OCI-M2 (cell line): Measurements from ENCODE around the gene PARN.

Source experiments
- DNase-seq: peaks from one replicate; lab custom pipeline; 2025; ENCODE audit not compliant: unreplicated experiment; lab: John Stamatoyannopoulos, UW

The PARN gene

DNA sequence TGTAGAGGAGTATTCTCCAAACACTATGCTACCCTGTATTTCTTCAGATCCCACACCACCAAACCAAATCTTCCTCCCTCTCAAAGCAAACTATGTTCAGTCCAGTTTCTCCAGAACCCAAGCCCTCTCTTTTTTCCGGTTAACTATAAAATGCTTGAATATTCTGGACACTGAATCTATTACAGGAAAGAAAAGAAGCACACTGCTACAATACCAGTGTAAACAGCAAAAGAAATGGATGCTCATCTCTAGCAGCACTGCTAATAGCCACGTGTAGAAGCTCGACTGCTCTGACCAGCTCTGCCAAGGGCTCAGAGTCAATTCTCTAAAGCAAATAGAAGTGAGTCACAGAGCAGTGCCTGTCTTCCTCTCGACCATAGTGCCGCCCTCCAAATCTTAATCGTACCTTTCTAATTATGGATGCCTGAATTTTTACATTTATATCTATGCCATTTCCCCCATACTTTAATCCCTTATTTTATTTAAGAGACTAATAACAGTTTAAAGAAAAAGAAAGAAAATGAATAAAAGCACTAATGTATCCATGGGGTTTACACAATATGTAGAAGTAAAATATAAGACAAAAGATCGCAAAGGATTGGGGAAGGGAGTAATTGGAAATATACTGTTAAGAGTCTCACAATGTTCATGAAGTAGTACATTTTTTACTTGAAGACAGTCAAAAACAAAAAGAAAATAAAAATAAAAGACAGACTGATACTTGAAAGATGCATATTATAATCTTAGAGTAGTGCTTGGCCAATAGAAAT is 154.5 kb downstream of the PARN start:
- no peak for DNase-seq

GRCh38 chr16:14473488-14473887 is 156.6 kb downstream of the PARN start:
- no peak for DNase-seq

DNA sequence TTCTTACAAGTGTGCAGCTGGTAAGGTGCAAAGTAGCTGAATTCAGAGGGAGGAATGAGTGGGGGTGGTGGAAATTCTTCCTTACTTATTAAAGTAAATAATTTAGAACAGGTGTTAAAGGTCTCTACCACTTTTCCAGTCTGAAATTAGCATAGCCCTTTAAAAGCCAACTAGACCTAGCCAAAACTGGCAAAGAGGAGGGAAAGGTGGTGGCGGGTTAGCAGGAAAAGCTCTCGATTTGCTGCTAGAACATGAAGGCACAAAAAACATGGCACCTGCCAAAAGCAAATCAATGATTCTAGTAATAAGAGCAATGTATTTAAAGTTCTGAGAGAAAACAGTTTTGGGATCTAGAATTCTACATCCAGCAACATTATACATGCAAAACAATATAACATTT is 157.7 kb downstream of the PARN start:
- DNase-seq = no peak

DNA sequence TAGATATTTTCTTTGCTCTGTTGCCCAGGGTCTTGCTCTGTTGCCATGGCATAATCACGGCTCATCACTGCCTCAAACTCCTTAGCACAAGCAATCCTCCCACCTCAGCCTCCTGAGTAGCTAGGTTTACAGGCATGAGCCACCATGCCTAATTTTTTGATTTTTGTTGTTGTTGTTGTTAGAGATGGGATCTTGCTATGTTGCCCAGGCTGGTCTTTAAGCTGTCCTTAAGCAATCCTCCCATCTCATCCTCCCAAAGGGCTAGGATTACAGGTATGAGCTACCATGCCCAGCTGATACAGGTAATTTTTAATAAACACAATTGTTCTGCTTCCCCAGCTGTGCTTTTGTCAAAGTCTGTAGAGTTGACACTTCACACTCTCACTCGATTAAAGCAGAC is 159.3 kb downstream of the PARN start:
- no peak for DNase-seq

GRCh38 chr16:14465799-14466198 is 164.3 kb downstream of the PARN start:
- no peak for DNase-seq

GRCh38 chr16:14464796-14465195 is 165.3 kb downstream of the PARN start:
- DNase-seq = no peak

GRCh38 chr16:14464192-14464591 is 165.9 kb downstream of the PARN start:
- DNase-seq = no peak

- no peak for DNase-seq
Measured at GRCh38 chr16:14462811-14463210, 167.2 kb downstream of the PARN start.

DNA sequence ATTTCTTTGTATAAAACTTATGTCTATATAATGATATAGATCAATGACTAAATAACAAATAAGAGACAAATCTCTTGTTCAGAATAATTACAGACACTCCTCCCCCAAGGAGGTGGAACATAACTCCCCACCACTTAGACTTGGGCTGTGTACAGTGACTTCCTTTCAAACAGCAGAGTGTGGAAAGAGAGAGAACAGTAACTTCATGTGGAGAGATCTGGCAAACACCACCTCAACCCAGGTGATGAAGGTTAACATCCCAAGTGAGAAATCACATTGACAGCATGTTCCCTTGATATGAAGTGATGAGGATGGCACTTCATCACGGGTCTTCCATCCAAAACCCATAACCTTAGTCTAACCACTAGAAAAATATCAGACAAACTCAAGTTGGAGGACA is 169.3 kb downstream of the PARN start:
- no peak for DNase-seq

GRCh38 chr16:14458576-14458975 is 171.5 kb downstream of the PARN start:
- DNase-seq = no peak

- no peak for DNase-seq
Measured at GRCh38 chr16:14456793-14457481, 173.1 kb downstream of the PARN start.

DNA sequence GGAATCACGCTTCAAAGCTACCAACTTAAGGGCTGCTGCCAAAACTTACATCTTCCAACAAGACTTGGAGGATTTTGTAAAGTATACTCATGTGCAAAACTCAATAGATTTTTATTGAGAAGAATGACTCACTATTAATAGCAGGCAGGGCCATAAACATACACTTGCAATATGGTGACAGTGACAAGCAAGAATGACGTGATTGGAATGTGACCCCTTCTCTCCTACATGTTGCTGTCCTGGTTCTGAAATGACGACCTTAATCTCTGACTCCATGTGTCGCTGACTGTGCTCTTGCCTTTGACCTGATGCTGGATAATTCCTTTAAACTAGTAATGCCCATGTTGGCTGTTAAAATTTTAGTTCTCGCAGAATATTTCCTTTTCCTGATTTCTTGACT is 174.5 kb downstream of the PARN start:
- no peak for DNase-seq

DNA sequence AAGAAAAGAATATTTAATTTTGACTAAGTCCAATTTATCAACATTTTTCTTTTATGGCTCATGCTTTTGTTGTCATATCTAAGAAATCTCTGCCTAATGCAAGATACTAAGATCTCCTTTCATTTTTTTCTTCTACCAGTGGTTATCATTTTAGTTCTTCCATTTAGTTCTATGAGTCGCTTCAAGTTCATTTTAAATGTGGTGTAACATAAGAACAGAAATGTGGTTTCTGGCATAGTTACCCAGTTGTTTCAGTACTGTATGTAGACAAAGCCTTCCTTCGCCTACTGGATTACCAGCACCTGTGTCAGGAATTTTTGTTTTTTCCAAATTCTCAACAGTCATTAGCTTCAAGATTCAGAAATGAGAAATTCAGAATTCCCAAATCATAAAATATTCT is 175.7 kb downstream of the PARN start:
- no peak for DNase-seq

- DNase-seq = no peak
Measured at GRCh38 chr16:14452066-14452465, 178.0 kb downstream of the PARN start.

DNA sequence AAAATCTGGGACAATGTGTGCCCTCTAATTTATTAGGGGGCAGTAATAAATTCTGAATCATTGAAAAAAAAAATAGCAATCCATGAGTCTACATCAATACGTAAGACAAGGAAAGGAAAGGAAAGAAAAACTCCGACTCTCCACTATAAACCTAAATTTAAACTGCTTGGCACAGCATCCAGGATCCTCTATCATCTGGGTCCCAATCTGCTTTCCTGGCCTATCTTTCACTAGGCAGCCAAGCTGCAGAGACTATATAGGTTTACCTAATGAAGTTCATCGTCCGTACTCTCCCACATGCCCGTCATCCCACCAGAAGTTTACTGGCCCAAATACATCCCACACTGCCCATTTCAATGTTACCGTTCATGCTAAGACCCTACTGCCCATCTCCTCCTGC is 179.2 kb downstream of the PARN start:
- DNase-seq = no peak

DNA sequence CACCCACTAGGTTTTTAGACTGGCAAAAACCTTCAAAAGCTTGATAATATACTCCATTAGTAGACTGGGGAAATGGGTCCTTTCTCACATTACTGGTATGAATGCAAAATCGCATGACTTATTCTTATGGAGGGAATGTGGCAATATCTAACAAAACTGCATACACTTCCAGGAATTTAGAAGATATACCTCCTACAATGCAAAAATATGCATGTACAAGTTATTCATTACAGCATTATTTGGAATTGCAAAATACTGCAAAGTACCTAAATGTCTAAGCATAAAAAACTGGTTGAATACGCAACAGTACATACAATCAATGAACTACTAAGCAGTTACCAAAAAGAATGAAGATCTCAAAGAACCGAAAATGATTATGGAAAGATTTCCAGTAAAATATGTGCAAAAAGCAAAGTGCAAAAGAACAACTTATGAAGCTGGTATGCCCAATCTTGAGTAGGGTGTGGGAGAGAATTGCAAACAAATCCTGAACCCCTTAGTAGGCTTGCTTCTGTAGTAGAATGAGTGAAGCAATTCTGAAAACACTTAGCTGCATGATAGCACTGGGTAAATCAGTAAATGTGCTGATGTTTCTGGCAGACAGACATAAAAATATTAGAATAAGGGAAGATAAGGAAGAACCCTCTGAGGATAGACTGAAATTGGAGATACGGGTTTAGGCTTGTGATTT is 180.1 kb downstream of the PARN start:
- no peak for DNase-seq

GRCh38 chr16:14449334-14449733 is 180.7 kb downstream of the PARN start:
- no peak for DNase-seq

DNA sequence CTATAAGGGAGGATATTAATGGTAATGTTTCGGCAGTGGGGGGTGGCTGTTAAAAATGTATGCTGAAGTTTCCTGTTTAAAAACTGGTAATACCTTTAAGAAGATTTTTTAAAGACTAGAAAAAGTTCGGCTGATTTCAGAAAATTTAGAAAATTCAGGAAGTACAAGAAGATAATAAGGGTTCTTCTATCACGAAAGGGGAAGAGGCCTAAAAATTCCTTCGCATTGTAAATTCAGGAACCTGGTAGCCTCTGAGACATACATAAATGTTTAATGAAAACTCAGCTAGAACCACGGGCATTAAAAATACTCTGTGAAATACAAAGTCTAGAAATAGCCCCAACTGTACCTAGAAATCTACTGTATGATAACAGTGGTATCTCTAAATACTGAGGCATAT is 181.2 kb downstream of the PARN start:
- DNase-seq = no peak

- DNase-seq = no peak
Measured at GRCh38 chr16:14447783-14448182, 182.3 kb downstream of the PARN start.

- no peak for DNase-seq
Measured at GRCh38 chr16:14446796-14447195, 183.3 kb downstream of the PARN start.

DNA sequence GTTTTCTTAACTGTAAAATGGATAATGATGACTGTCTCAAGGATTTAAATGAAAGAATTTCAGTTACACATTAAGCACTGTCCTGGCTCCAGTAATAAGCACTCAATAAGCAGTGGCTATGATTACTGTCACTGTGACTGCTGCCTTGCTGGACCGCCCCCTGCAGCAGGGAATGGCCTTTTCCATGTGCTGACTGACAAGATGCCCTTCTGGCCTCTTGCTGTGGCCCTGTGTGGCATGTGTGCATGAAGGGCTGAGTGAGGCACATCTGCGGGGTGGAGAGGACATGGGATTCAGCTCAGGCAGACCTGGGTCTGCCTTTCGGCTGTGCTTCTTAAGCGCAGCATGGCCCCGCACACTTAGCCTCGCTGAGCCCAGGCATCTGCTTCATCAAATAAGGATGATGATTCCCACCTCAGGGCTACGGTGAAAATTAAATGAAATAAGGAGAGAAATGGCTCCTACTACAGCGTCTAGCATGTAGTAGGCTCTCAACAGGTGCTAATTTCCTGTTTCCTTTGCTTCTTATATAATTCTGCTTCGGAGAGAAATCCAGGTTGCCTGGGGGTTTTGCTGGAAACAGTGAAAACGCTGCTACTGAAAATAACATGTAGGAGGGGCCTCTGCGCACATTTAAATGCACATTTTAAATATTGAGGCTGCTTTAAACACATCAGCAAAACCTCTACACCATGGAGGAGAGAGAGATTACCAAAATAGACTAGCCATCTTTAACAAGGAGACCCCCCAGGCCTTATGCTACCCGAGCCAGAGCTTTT is 183.9 kb downstream of the PARN start:
- DNase-seq = no peak
